ENCODE measurements around the gene MRPL21. TPM values are rescaled to one million over a fixed set of nuclear protein-coding genes. Genes with fewer than 3 reads are reported as not detected.

The MRPL21 gene
- total RNA-seq, 1 donor from 2014 or later, result 69.1 TPM

DNA sequence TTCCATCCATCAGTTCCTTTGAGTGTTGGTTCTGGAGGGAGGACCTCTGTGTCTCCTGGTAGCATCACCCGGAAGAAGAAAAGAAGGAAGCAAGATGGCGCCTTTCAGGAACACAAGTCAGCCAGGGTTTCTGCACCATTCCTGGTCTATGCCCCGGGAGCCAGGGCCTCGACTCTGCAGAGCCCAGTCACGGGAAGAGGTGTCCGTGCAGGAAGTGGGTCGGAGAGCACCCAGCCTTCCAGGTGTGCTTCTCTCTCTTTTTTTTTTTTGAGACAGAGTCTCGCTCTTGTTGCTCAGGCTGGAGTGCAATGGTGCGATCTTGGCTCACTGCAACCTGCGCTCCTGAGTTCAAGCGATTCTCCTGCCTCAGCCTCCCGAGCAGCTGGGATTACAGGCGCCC is 21.2 kb downstream of the MRPL21 start:
- Histone ChIP-seq H3K4me2 (ENCODE audit: low read length) (no peak overlapping the region), H4K20me1 (ENCODE audit: insufficient read depth, low read length) (no peaks in the 10 kb centered on the region), H3K4me3 (ENCODE audit: insufficient read depth, low read depth, low read length) (no peak overlapping the region), H3K36me3 (ENCODE audit: insufficient read depth, low read length) (no peaks in the 10 kb centered on the region), H2AFZ (ENCODE audit: low read depth, low read length) (no peak overlapping the region), H3K9ac (ENCODE audit: low read length) (no peak overlapping the region), H3K4me1 (ENCODE audit: insufficient read depth, low read length) (no peaks in the 10 kb centered on the region), H3K9me3 (ENCODE audit: insufficient read depth, low read depth, low read length) (no peaks in the 10 kb centered on the region), H3K27ac (ENCODE audit: low read depth, low read length) (no peak overlapping the region), H3K27me3 (ENCODE audit: insufficient read depth, low read length) (no peaks in the 10 kb centered on the region), H3K79me2 (ENCODE audit: insufficient read depth, low read length) (no peaks in the 10 kb centered on the region)
- FAIRE-seq (no peak), DNase-seq (ENCODE audit: low read depth) (no peak)
- H3K4me3 Mint-ChIP-seq (ENCODE audit: unreplicated experiment), result no peak overlapping the region
- TF ChIP-seq, protein P1, sequence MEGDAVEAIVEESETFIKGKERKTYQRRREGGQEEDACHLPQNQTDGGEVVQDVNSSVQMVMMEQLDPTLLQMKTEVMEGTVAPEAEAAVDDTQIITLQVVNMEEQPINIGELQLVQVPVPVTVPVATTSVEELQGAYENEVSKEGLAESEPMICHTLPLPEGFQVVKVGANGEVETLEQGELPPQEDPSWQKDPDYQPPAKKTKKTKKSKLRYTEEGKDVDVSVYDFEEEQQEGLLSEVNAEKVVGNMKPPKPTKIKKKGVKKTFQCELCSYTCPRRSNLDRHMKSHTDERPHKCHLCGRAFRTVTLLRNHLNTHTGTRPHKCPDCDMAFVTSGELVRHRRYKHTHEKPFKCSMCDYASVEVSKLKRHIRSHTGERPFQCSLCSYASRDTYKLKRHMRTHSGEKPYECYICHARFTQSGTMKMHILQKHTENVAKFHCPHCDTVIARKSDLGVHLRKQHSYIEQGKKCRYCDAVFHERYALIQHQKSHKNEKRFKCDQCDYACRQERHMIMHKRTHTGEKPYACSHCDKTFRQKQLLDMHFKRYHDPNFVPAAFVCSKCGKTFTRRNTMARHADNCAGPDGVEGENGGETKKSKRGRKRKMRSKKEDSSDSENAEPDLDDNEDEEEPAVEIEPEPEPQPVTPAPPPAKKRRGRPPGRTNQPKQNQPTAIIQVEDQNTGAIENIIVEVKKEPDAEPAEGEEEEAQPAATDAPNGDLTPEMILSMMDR (IDR thresholded peaks at IDR 0.05; ENCODE audit: insufficient read depth, low read depth, low read length), result no peak
- no peak for TF ChIP-seq EZH2 (IDR thresholded peaks at IDR 0.05; ENCODE audit: insufficient read depth, low read length)
- no peaks in the 10 kb centered on the region for H3K27me3 Mint-ChIP-seq (ENCODE audit: low read depth, unreplicated experiment)
- H3K27ac Mint-ChIP-seq (ENCODE audit: unreplicated experiment), result no peak overlapping the region
- H3K9me3 Mint-ChIP-seq (ENCODE audit: unreplicated experiment), result peaks cover 3% of the 10 kb centered on the region
- H3K36me3 Mint-ChIP-seq (ENCODE audit: low read depth, unreplicated experiment), result peaks cover 1% of the 10 kb centered on the region
- H3K4me1 Mint-ChIP-seq (ENCODE audit: low read depth, unreplicated experiment), result no peaks in the 10 kb centered on the region

DNA sequence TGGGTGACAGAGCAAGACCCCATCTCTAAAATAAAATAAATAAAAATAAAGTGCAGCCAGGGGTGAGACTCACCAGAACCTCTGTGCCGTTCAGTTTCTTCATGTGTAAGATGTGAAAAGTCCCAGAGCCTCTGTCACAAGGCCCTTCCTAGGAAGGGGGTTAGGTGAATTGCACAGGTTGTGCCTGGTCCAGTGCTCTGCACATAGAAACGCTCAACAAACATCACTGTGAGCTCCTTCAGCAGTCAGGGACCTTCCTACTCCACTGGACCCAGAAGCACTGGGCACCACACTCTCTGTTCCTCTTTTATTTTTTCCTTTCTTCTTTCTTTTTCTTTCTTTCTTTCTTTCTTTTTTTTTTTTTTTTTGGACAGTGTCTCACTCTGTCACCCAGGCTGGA is 22.3 kb downstream of the MRPL21 start:
- no peak for FAIRE-seq
- TF ChIP-seq, protein P1 (IDR thresholded peaks at IDR 0.05; ENCODE audit: insufficient read depth, low read depth, low read length), result no peak
- no peak for TF ChIP-seq EZH2 (IDR thresholded peaks at IDR 0.05; ENCODE audit: insufficient read depth, low read length)
- Histone ChIP-seq H3K4me2 (ENCODE audit: low read length) (no peak overlapping the region), H3K27ac (ENCODE audit: low read depth, low read length) (no peak overlapping the region), H3K79me2 (ENCODE audit: insufficient read depth, low read length) (no peaks in the 10 kb centered on the region), H3K9ac (ENCODE audit: low read length) (no peak overlapping the region), H2AFZ (ENCODE audit: low read depth, low read length) (no peak overlapping the region), H3K36me3 (ENCODE audit: insufficient read depth, low read length) (no peaks in the 10 kb centered on the region), H3K27me3 (ENCODE audit: insufficient read depth, low read length) (no peaks in the 10 kb centered on the region), H3K9me3 (ENCODE audit: insufficient read depth, low read depth, low read length) (no peaks in the 10 kb centered on the region), H4K20me1 (ENCODE audit: insufficient read depth, low read length) (no peaks in the 10 kb centered on the region), H3K4me1 (ENCODE audit: insufficient read depth, low read length) (no peaks in the 10 kb centered on the region), H3K4me3 (ENCODE audit: insufficient read depth, low read depth, low read length) (no peak overlapping the region)
- DNase-seq (ENCODE audit: low read depth), result no peak
- H3K4me3 Mint-ChIP-seq (ENCODE audit: unreplicated experiment), result no peak overlapping the region
- no peaks in the 10 kb centered on the region for H3K27me3 Mint-ChIP-seq (ENCODE audit: low read depth, unreplicated experiment)
- H3K4me1 Mint-ChIP-seq (ENCODE audit: low read depth, unreplicated experiment), result no peaks in the 10 kb centered on the region
- peaks cover 3% of the 10 kb centered on the region for H3K9me3 Mint-ChIP-seq (ENCODE audit: unreplicated experiment)
- H3K27ac Mint-ChIP-seq (ENCODE audit: unreplicated experiment), result no peak overlapping the region
- peaks cover 1% of the 10 kb centered on the region for H3K36me3 Mint-ChIP-seq (ENCODE audit: low read depth, unreplicated experiment)

DNA sequence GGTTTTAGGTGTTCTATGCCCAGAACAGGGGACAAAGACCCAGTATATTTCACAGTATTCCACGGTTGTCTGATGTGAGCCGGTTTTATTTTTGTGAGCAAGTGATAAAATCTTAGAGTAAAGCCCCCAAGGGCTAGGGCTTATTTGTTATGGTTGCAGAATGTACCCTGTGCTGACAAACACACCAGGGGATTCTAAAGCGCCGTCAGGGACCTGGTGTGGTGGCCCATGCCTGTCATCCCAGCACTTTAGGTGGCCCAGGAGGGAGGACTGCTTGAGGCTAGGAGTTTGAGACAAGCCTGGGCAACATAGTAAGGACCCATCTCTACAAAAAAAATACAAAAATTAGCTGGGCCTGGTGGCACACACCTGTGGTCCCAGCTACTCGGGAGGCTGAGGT is 22.8 kb downstream of the MRPL21 start:
- Histone ChIP-seq H3K9me3 (ENCODE audit: insufficient read depth, low read depth, low read length) (no peaks in the 10 kb centered on the region), H2AFZ (ENCODE audit: low read depth, low read length) (no peak overlapping the region), H3K27ac (ENCODE audit: low read depth, low read length) (no peak overlapping the region), H3K9ac (ENCODE audit: low read length) (no peak overlapping the region), H3K79me2 (ENCODE audit: insufficient read depth, low read length) (no peaks in the 10 kb centered on the region), H4K20me1 (ENCODE audit: insufficient read depth, low read length) (no peaks in the 10 kb centered on the region), H3K27me3 (ENCODE audit: insufficient read depth, low read length) (no peaks in the 10 kb centered on the region), H3K36me3 (ENCODE audit: insufficient read depth, low read length) (no peaks in the 10 kb centered on the region), H3K4me3 (ENCODE audit: insufficient read depth, low read depth, low read length) (no peak overlapping the region), H3K4me2 (ENCODE audit: low read length) (no peak overlapping the region), H3K4me1 (ENCODE audit: insufficient read depth, low read length) (no peaks in the 10 kb centered on the region)
- H3K4me3 Mint-ChIP-seq (ENCODE audit: unreplicated experiment), result no peak overlapping the region
- H3K9me3 Mint-ChIP-seq (ENCODE audit: unreplicated experiment), result peaks cover 3% of the 10 kb centered on the region
- H3K4me1 Mint-ChIP-seq (ENCODE audit: low read depth, unreplicated experiment), result no peaks in the 10 kb centered on the region
- no peak for DNase-seq (ENCODE audit: low read depth)
- no peaks in the 10 kb centered on the region for H3K27me3 Mint-ChIP-seq (ENCODE audit: low read depth, unreplicated experiment)
- H3K36me3 Mint-ChIP-seq (ENCODE audit: low read depth, unreplicated experiment), result peaks cover 1% of the 10 kb centered on the region
- FAIRE-seq, result no peak
- no peak overlapping the region for H3K27ac Mint-ChIP-seq (ENCODE audit: unreplicated experiment)
- no peak for TF ChIP-seq EZH2 (IDR thresholded peaks at IDR 0.05; ENCODE audit: insufficient read depth, low read length)
- TF ChIP-seq, protein P1 (IDR thresholded peaks at IDR 0.05; ENCODE audit: insufficient read depth, low read depth, low read length), result no peak

All from astrocyte (in vitro differentiated cells and primary cell).